Stimulated activated naive CD8-positive, alpha-beta T cell treated with anti-CD3 and anti-CD28 coated beads, Interleukin-15, Interleukin-2, amounts not matched to agents 100 U/mL and 50 U/mL, for 24 hours (primary cell): ENCODE data around the gene ARHGAP10.
"Not testable (repeated sequence)": the region's sequence is repeated elsewhere in the genome, so short reads cannot be mapped to it uniquely, and the experiment has no call there.

ENCODE experiments used
- ATAC-seq: fragments of 150-1000 bp; cut with Tn5 transposase; one replicate; pipeline ENCODE4 v1.10.0; 2021
- DNase-seq: peaks from one replicate; pipeline ENCODE4 v3.0.0; 2021

ARHGAP10 gene

DNA sequence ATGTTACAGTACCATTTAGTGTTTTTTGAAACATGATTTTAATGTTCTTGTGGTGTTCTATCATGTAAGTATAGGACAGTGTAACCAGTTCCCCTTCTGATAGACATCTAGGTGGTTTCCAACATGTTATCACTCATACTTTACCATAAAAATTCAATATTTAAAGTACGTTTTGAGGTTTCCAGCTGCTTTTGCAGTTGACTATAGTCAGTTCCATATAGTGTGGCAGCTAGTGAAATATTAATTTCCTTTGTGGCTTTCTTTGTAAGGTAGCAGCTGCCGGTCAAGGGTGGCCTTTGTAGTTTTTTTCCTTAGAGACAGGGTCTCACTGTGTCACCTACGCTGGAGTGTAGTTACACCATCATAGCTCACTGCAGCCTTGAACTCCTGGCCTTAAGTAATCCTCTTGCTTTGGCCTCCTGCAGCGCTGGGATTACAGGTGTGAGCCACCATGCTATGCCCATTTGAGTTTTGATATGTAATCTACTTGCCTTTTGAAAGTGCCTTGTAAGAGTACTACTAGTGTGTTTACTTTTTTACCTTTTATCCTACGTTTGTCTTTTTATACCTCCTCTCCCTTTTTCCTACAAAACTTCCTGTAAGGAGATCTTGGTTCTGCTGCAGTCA lies 63.0 kb downstream of the ARHGAP10 start:
- ATAC-seq (peak; percentile 66), DNase-seq (no peak)

DNA sequence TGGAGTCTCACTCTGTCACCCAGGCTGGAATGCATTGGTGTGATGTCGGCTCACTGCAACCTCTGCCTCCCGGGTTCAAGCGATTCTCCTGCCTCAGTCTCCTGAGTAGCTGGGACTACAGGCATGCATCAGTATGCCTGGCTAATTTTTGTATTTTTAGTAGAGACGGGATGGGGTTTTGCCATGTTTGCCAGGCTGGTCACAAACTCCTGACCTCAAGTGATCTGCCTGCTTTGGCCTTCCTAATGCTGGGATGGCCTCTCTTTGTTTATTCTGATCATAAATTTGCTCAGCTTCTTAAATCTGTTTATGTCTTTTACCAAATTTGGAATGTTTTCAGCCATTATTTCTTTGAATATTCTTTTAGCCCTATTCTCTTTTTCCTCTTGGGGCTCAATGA lies 67.2 kb downstream of the ARHGAP10 start:
- ATAC-seq, DNase-seq: not testable (repeated sequence)

DNA sequence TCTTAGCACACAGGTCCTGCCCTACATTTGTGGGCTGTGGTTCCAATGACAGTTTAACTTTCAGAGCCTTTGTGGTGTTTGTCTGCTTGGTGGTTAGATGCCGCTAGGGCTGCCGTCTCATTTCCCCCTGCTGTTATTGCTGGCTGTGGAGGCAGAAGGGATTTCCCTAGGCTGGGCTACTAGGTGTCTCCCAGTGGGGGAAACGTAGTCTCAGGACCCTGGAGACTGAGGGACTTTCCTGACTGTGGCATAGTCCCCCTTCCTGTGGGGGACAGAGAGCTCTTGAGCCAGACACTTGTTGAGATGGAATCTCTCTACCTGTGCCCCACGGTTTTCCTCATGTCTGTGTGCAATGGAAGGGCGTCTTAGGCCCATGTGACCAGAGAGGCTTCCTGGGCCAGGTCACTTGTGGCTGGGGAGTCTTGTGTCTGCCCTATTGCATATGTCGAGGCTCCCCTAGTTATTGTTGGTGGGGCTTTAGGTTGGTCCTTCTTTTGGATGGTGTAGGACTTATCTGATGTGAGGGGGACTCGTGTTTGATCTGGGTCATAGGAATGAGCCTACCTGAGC lies 68.2 kb downstream of the ARHGAP10 start:
- ATAC-seq (peak; percentile 99), DNase-seq (peak; percentile 67)

DNA sequence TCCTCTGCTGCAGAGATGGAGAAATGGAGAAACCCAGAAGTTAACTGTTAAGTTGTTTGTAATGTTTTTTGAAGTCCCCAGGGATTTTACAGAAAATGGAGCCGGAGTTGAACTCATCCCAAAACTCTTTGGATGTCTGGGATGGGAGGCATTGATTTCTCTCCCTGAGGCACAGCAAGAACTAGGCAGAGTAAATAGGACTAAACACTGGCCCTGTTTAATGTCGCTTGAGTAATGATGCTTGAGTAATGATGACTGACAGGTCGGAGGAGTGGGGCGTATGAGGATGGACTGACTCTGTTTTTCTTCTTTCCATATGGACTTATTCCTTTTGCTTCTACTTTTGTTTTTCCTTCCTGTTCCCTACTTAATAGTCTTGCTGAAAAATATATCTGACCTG lies 69.9 kb downstream of the ARHGAP10 start:
- DNase-seq: no peak
- ATAC-seq: no peak

DNA sequence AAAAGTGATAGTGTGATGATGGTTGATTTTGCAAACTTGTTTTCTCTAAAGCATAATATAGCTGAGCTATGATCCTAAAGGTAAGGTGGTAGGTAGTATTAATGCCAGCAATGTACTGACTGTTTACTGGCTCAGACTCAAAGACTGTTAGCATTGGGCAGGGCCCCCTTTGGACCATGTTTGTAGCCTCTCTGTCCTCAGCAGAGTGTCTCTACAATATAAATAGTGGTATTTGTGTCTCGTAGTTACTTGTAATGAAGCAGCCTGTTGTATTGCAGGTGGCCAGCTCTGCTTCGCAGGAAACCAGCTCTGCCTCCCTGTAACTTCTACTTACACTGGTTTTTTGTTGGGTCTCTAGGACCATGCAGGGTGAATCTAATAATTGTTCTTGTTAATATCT lies 70.5 kb downstream of the ARHGAP10 start:
- ATAC-seq: no peak
- DNase-seq: no peak

DNA sequence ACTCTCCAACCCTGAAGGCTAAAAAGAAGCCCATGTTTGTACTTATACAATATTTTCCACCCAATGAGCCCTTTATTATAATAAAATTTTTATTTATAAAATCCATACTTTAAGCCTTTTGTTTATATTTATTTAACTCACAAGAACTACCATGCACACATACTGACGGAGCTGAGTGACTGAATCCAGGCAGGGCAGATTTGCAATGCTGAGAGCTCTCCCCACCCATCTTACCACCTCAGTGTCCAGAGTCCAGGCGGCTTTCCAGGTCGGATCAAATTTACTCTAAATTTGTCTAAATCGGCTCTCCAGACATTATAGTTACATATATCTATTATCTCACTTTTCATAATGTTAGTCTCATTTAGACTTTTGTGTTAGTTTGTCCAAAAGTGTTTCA lies 74.1 kb downstream of the ARHGAP10 start:
- no peak for ATAC-seq
- DNase-seq: no peak

DNA sequence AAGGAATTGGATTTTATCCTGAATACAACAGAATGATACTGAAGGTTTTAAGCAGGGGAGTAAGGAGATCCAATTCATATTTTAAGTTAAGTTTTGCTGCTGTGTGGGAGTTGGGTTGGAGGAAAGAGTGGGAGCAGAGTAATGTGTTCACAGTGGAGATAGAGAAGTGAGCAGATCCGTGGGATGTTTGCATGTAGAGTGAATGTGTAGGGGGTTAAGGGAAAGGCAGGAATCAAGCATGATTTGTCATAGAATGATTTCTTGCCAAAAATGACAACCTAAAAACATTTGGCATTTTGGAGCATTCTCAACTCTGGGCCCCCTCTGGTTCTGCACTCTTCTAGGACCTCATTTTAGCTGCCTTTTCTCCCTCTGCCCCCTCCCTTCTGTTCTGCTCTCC lies 76.6 kb downstream of the ARHGAP10 start:
- DNase-seq (no peak), ATAC-seq (no peak)

DNA sequence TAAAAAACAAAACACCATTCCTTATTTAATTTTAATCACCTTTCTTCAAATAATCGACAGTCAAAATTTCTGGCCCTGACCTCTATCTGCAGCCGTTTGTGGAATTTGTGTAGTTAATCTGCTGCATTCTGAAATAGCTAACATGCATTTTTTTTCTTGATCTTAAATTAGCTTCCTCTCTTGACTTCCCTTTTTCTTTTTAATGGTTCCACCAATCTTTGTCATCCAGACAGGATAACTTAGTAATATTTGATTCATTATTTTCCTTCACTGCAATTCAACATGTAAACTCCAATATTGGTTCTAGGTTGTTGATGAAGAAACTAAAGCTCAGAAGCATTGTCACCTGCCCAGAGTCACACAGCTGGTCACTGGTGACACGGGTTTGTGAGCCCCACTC lies 77.3 kb downstream of the ARHGAP10 start:
- ATAC-seq (no peak), DNase-seq (no peak)

DNA sequence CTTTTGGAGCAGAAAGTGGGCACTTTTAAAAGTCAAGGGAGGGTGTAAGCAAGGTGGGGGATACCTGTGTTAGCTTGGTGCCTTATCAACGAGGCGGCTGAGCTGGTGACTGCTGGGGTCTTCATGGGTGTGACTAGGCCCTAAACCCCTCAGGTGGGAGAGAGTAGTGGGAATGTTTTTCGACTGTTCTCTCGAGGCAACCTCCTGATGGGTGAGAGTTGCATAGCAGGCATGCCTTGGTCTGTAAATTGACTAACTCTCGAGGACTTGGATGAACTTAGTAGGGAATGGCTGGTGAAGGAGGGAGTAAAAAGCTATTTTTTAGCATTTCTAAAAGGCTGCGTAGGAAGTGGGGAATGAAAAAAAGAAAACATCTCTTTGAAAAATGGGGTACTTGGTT lies 80.0 kb downstream of the ARHGAP10 start:
- no peak for DNase-seq
- no peak for ATAC-seq

DNA sequence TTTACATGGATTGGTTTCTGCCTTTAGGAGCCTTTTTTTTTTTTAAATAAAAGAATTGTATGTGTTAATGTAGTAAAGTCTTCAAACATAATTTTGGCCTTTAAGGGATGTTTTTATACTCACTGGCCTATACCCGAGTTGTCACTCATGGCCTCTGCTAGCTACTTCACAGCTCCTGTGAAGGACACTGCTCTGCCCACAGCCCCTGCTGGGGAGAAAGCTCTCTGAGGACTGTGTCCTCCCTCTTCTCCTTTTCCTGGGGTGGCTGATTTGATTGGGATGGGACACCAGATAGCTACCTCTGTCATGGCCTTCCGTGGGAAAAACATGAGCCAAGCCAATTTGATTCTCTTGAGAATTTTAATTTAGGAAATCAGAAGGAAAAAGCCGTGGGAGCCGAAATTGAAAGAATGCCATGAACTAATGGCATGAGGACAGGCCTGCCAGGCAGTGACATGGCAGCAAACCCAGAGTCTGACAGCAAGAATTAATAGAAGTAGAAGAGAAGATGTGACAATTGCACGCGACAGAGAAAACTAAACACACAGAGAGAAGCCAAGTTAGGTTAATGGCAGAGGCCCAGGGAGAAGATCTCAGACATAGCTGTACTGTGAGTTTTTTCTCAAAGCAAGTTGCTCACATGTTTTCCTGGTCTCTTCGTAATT lies 81.4 kb downstream of the ARHGAP10 start:
- ATAC-seq (no peak), DNase-seq (no peak)

DNA sequence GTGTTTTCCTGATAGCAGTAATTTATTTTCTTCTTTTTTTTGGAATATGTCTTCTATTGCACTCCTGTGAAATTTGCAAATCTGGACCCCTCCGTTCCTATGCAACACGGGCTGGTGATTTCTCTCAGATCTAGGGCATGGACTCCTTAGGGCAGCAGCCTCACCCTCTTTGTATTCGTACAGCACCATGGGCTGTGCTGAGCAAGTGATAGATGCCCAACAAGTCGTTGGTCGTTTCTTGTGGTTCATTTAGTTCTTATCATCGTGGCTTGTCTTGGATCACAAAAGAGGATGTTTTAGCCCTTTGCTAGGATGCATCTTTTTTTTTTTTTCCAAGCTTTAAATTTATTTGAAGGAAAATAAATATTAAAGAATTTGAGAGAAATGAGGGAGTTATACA lies 82.1 kb downstream of the ARHGAP10 start:
- no peak for DNase-seq
- ATAC-seq: no peak

DNA sequence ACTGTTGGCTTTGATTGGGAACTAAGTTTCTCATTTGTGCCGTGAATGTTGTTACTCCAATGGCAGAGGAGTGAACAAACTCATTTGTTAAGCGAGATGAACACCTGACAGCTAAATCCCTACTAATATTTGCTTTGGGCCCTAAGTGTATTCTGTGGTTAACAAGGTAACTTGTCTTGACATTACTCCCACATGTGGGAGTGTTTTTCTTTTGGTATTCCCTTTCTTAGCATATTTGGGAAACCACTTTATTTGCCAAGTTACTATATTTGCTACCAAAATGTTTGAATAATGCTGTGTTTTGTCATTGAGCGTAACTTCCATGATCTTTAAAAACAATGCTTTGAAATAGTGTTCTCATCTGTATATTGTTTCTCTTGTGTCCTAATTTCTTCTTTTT lies 82.5 kb downstream of the ARHGAP10 start:
- DNase-seq: no peak
- no peak for ATAC-seq

DNA sequence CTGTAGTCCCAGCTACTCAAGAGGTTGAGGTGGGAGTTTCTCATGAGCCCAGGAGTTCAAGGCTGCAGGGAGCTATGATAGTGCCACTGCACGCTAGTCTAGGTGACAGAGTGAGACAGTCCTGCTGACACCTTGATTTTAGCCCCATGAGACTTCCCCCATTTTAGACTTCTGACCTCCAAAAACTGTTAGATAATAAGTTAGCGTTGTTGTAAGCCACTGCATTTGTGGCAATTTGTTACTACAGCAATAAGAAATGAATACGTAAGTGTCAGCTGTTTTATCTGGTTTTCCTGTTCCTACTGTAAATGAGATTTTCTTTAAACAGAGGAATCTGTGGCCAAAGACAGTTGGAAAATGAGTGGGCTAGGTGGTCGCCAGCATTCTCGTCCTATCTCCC lies 83.9 kb downstream of the ARHGAP10 start:
- ATAC-seq (no peak), DNase-seq (no peak)

DNA sequence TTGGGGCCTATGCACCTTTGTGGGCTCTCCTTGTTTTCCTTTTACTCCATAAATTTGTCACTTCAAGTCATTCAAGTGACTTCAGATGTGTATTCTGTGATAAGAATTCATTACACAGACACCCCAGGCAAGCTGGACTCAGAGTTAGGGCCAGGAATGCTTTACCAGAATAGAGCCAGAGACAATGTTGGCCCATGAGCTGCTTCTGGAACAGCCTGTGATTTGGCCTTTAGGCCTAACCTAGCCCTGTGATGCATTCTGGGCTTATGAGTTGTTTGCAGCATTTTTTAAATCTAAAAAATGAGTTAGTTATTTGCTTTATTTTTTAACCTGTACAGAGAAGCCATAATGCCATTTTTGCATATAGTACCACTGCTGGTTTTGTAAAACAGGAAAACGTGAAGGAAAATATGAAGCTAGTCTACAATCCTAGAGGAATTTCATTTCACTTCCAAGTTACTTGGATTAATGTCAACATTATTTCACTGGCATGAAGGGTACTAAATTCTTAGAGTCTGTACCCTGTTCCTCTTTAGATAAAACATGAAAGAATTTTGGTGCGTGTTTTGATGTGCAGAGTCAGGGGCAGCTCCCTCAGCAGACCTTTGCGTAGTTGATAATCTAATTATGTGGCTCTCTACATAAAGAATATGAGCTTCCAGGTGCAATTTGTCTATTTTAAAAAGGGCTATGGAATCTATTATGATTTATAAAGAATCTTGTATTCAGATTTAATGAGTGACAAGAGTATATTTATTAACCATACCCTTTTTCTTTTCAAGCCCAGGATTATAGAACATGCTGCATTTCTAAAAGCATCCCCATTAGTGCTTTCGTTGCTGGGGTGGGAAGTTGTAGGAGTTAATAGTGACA lies 84.7 kb downstream of the ARHGAP10 start:
- DNase-seq (no peak), ATAC-seq (no peak)

DNA sequence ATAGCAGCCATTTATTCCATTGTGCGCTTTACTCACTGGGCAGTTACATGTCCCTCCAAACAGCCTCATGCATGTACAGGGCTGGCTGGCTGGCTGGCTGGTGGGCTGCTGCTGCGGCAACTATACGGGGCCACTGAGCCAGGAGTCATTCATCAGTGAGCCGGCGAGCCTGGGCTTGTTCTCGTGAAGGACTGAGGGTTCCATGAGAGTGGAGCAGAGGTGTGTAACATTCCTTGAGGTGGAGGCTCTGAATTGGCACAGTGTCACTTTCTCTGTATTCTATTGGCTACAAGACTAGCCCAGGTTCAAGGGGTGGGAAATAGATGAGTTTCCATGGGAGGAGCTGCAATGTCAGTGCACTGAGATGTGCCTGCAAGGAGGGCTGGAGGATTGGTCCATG lies 89.1 kb downstream of the ARHGAP10 start:
- no peak for ATAC-seq
- DNase-seq: no peak

DNA sequence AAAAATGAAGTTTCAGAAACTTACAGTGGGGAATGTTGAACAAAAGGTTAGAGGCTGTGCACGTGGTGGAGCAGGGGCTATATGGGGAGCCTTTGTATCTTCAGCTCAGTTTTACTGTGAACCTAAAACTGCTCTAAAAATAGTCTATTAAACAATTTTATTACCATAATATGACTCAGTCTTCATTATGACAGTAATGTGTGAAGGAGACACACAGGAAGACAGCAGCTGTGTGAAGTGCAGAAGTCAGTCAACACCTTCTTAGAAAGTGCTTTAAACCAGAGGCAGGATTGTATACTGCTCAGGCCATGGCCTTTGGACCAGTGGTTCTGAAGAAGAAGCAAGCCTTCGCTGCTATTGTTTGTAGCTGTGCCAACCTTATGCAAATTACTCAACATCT lies 89.7 kb downstream of the ARHGAP10 start:
- no peak for ATAC-seq

DNA sequence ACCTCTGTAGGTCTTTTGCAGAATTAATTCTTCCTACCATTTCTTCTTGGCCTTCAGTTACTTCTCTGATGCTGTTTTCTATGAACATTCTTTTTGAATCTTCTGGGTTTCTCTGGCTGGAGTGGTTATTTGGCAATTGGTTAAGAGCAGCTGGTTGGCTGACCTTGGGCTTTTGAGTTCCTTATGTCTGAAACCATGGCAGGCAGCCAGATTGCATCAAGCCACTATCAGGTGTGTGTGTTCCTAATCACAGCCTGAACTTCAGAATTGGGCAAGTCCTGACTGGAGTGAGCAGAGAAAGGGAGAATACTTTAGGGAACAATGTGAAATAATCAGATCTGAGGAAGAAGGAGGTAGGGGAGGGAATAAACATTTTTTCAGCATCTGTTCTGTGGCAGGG lies 90.2 kb downstream of the ARHGAP10 start:
- ATAC-seq (no peak), DNase-seq (no peak)

More for the DNA sequence above, 89.7 kb downstream of the ARHGAP10 start:
- no peak for DNase-seq

DNA sequence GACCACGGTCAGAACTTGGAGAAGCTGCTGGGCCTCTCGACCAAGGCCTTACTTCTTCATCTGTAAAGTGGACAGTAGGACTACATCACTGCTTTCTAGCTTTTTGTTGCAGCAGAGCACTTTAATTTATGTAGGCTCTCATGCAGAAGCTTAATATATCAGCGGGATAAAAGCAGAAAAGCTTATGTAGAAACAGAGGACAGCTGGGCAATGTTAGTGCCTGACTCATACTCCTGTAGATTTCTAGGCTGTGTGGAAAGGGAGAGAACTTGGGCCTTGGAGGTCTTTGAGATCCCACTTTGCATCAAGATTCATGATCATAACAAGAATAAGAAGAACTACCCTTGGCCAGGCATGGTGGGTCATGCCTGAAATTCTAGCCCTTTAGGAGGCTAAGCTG lies 91.2 kb downstream of the ARHGAP10 start:
- no peak for DNase-seq
- no peak for ATAC-seq

DNA sequence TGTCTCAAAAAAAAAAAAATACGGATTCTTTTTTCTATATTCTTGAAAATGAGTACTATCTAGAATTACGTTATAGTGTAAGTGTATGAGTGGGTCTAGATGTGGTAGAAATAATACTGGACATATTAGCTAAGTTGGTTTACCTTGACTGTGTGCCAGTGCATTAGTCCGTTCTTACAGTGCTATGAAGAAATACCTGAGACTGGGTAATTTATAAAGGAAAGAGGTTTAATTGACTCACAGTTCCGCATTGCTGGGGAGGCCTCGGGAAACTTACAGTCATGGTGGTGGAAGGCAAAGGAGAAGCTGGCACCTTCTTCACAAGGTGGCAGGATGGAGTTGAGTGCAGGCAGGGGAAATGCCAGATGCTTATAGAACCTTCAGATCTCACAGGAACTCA lies 92.4 kb downstream of the ARHGAP10 start:
- DNase-seq: no peak
- ATAC-seq: no peak

DNA sequence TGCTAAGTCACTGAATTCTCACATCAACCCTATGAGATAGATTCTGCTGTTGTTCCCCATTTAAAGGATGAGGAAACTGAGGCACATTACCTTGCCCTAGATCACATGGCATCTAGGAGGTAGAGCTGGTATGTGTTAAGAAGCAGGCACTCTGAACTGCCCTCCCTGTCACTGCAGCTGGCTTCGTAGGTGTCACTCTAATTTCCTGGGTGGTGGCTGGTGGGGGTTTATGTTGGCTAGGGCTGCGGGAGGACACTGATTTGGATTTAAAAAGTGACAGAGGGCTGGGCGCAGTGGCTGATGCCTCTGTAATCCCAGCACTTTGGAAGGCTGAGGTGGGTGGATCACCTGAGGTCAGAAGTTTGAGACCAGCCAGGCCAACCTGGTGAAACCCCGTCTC lies 93.0 kb downstream of the ARHGAP10 start:
- ATAC-seq (no peak), DNase-seq (no peak)

DNA sequence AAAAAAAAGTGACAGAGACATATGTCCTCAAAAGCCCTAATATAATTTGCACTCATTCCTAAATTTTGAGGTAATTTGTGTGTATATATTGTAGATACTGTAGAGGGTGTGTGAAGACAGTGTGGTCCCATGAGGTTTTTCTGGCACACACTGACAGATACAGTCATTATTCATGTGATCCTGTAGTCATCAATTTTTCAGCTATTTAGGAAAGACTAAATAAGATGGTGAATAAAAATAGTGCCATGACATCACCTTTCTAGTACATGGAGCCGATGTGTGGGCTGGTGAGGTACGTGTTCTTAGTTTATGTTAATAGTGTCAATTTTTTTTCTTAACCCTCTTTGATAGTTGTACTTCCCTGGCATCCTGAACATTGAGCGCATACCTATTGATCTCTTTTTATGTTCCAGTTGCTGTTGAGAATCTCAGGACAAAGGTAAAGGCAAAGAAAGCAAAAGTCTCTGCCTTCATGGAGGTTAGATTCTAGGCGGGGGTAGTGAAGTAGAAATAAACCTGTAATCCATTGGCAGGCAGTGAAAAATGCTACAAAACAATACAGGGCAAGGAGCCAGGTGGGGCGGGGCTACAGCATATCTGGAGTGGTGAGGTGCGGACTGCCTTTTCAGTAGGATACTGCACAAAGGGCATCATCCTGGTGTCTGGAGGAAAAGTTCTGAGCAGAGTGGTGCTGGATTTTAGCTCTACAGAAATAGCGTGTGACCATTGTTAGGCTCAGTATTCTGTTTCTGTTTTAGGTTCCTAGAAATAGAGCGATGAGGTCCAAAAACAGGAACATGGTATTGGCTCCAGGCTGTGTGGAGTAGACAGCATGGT lies 93.8 kb downstream of the ARHGAP10 start:
- ATAC-seq: no peak
- no peak for DNase-seq

DNA sequence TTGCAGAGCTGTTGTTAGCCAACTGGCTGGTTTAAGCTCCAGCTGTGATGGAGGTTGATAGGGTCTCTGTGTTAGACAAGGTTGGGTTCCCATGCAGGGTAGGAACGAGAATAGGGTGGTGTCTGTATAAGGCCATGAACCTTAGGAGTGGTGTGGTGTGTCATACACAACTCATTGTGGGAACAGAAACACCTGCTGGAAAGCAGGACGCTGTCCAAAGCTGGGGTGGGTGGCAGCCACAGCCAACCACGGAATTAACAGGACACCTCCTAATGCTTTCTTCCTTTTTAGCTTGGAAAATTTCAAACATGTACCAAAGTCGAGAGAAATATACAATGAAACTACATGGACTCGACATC lies 94.4 kb downstream of the ARHGAP10 start:
- DNase-seq: no peak
- no peak for ATAC-seq
